ENCODE data around the gene ARID1B.
A peak's percentile ranks its signal among the peaks of the same experiment; 100 is the strongest.

ARID1B gene

GRCh38 chr6:157021993-157022740, 245.0 kb downstream of the ARID1B start:
- no peaks in the 10 kb centered on the region for H4K20me1 ChIP-seq (ENCODE audit: insufficient read depth, low read length)

GRCh38 chr6:157023958-157024357, 246.8 kb downstream of the ARID1B start:
- H4K20me1 ChIP-seq (ENCODE audit: insufficient read depth, low read length) = no peaks in the 10 kb centered on the region
- H3K79me2 ChIP-seq (ENCODE audit: low read length) = peaks cover 69% of the 10 kb centered on the region
- H3K4me3 ChIP-seq (ENCODE audit: low read length) = no peak overlapping the region
- H3K36me3 ChIP-seq (replicated peaks; ENCODE audit: insufficient read depth, low read length) = no peaks in the 10 kb centered on the region
- no peak overlapping the region for H2AFZ ChIP-seq (ENCODE audit: low read length)
- no peak overlapping the region for H3K4me2 ChIP-seq (ENCODE audit: low read depth, low read length)
- peaks cover 7% of the 10 kb centered on the region for H3K4me1 ChIP-seq (ENCODE audit: low read length)
- H3K27me3 ChIP-seq (replicated peaks; ENCODE audit: insufficient read depth, low read length) = no peaks in the 10 kb centered on the region
- no peaks in the 10 kb centered on the region for H3K9me3 ChIP-seq (replicated peaks; ENCODE audit: insufficient read depth, low read length)
- peaks cover 11% of the 10 kb centered on the region for H3F3A ChIP-seq (ENCODE audit: insufficient read depth, low read length)
- H3K9me2 ChIP-seq (replicated peaks; ENCODE audit: insufficient read depth, low read length) = no peaks in the 10 kb centered on the region
- no peak overlapping the region for H3K9ac ChIP-seq (ENCODE audit: low read length)
- no peak for DNase-seq
- no peak for TF ChIP-seq CTCF (IDR thresholded peaks at IDR 0.05; ENCODE audit: low read length)
- no peak for TF ChIP-seq EZH2 (optimal IDR thresholded peaks at IDR 0.05; ENCODE audit: low read depth, low read length)
- no peak for TF ChIP-seq EZH2phosphoT487 (IDR thresholded peaks at IDR 0.05; ENCODE audit: low read length)
- H3K27ac ChIP-seq (ENCODE audit: low read length) = no peak overlapping the region

More at GRCh38 chr6:157021993-157022740, 245.0 kb downstream of the ARID1B start:
- Histone ChIP-seq H3K9me2 (replicated peaks; ENCODE audit: insufficient read depth, low read length) (no peaks in the 10 kb centered on the region), H3K9ac (ENCODE audit: low read length) (peak overlapping the region; percentile 93), H3K9me3 (replicated peaks; ENCODE audit: insufficient read depth, low read length) (no peaks in the 10 kb centered on the region), H3K36me3 (replicated peaks; ENCODE audit: insufficient read depth, low read length) (no peaks in the 10 kb centered on the region), H2AFZ (ENCODE audit: low read length) (peak overlapping the region; percentile 65), H3K4me3 (ENCODE audit: low read length) (peak overlapping the region; percentile 80), H3K4me2 (ENCODE audit: low read depth, low read length) (peak overlapping the region; percentile 82), H3K4me1 (ENCODE audit: low read length) (peaks cover 17% of the 10 kb centered on the region), H3K79me2 (ENCODE audit: low read length) (peaks cover 64% of the 10 kb centered on the region), H3K27ac (ENCODE audit: low read length) (peak overlapping the region; percentile 98), H3K27me3 (replicated peaks; ENCODE audit: insufficient read depth, low read length) (no peaks in the 10 kb centered on the region), H3F3A (ENCODE audit: insufficient read depth, low read length) (peaks cover 11% of the 10 kb centered on the region)
- DNase-seq = peak; percentile 70
- TF ChIP-seq EZH2phosphoT487 (IDR thresholded peaks at IDR 0.05; ENCODE audit: low read length) = no peak
- no peak for TF ChIP-seq CTCF (IDR thresholded peaks at IDR 0.05; ENCODE audit: low read length)
- no peak for TF ChIP-seq EZH2 (optimal IDR thresholded peaks at IDR 0.05; ENCODE audit: low read depth, low read length)

- H4K20me1 ChIP-seq (ENCODE audit: insufficient read depth, low read length) = no peaks in the 10 kb centered on the region
- no peak overlapping the region for H3K9ac ChIP-seq (ENCODE audit: low read length)
- no peak overlapping the region for H3K4me3 ChIP-seq (ENCODE audit: low read length)
- TF ChIP-seq EZH2phosphoT487 (IDR thresholded peaks at IDR 0.05; ENCODE audit: low read length) (no peak), CTCF (IDR thresholded peaks at IDR 0.05; ENCODE audit: low read length) (no peak), EZH2 (optimal IDR thresholded peaks at IDR 0.05; ENCODE audit: low read depth, low read length) (no peak)
- H3K4me2 ChIP-seq (ENCODE audit: low read depth, low read length) = no peak overlapping the region
- DNase-seq = no peak
- no peaks in the 10 kb centered on the region for H3K9me2 ChIP-seq (replicated peaks; ENCODE audit: insufficient read depth, low read length)
- H3K79me2 ChIP-seq (ENCODE audit: low read length) = peaks cover 71% of the 10 kb centered on the region
- peaks cover 3% of the 10 kb centered on the region; the same call in 1 of the 2 replicates for H3F3A ChIP-seq (ENCODE audit: insufficient read depth, low read length)
- no peaks in the 10 kb centered on the region for H3K9me3 ChIP-seq (replicated peaks; ENCODE audit: insufficient read depth, low read length)
- no peak overlapping the region for H3K27ac ChIP-seq (ENCODE audit: low read length)
- no peak overlapping the region for H2AFZ ChIP-seq (ENCODE audit: low read length)
- no peaks in the 10 kb centered on the region for H3K27me3 ChIP-seq (replicated peaks; ENCODE audit: insufficient read depth, low read length)
- no peaks in the 10 kb centered on the region for H3K36me3 ChIP-seq (replicated peaks; ENCODE audit: insufficient read depth, low read length)
- H3K4me1 ChIP-seq (ENCODE audit: low read length) = peaks cover 5% of the 10 kb centered on the region; the same call in 1 of the 2 replicates
These were observed 247.6 kb downstream of the ARID1B start for GRCh38 chr6:157024745-157025144.

All from MM.1S (cell line).